Measurements from ENCODE around the gene COG1. TPM values are rescaled to one million over a fixed set of nuclear protein-coding genes. Genes with fewer than 3 reads are reported as not detected.
A peak's percentile ranks its signal among the peaks of the same experiment; 100 is the strongest.

The COG1 gene
- total RNA-seq, 1 experiment from 2014 or later = 29.3 TPM

DNA sequence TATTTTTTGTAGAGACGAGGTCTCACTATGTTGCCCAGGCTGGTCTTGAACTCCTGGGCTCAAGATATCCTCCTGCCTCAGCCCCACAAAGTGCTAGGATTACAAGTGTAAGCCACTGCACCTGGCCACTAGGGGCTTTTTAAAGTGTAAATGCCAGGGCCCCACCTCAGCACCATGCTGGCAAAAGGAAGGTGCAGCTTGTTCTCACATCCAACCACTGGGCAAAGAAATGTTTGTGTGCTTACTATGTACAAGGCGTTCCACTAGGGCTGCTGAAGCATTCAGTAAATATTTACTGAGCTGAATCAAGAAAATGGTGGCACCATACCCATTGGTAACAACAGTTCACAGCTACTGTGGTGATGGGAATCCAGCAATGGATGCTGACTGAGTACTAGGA lies 22.6 kb downstream of the COG1 start:
- no peak overlapping the region for H3K4me3 ChIP-seq
- H3K36me3 ChIP-seq = peaks cover 83% of the 10 kb centered on the region
- H3K27ac ChIP-seq = no peak overlapping the region
- no peaks in the 10 kb centered on the region for H3K27me3 ChIP-seq (replicated peaks)
- H3K9me3 ChIP-seq (replicated peaks) = no peaks in the 10 kb centered on the region
- DNase-seq (ENCODE audit: low read depth in 1 of 2, low spot score in 2 of 2) = peak in 1 of 2 experiments; percentile 29
- H3K4me1 ChIP-seq (replicated peaks) = peaks cover 1% of the 10 kb centered on the region

GRCh38 chr17:73223626-73224230 lies 30.9 kb downstream of the COG1 start:
- Histone ChIP-seq H3K27me3 (replicated peaks) (no peaks in the 10 kb centered on the region), H3K27ac (no peak overlapping the region), H3K4me1 (replicated peaks) (peaks cover 48% of the 10 kb centered on the region), H3K9me3 (replicated peaks) (no peaks in the 10 kb centered on the region), H3K4me3 (no peak overlapping the region), H3K36me3 (peaks cover 60% of the 10 kb centered on the region)
- DNase-seq (ENCODE audit: low read depth in 1 of 2, low spot score in 2 of 2) = no peak

- Histone ChIP-seq H3K4me3 (no peak overlapping the region), H3K9me3 (replicated peaks) (no peaks in the 10 kb centered on the region), H3K27me3 (replicated peaks) (no peaks in the 10 kb centered on the region), H3K4me1 (replicated peaks) (peaks cover 53% of the 10 kb centered on the region), H3K36me3 (peaks cover 61% of the 10 kb centered on the region), H3K27ac (peak overlapping the region; percentile 27; the same call in 1 of the 2 replicates)
- peak in 1 of 2 experiments; percentile 27 for DNase-seq (ENCODE audit: low read depth in 1 of 2, low spot score in 2 of 2)
Observed at GRCh38 chr17:73224237-73224636, 31.4 kb downstream of the COG1 start.

DNA sequence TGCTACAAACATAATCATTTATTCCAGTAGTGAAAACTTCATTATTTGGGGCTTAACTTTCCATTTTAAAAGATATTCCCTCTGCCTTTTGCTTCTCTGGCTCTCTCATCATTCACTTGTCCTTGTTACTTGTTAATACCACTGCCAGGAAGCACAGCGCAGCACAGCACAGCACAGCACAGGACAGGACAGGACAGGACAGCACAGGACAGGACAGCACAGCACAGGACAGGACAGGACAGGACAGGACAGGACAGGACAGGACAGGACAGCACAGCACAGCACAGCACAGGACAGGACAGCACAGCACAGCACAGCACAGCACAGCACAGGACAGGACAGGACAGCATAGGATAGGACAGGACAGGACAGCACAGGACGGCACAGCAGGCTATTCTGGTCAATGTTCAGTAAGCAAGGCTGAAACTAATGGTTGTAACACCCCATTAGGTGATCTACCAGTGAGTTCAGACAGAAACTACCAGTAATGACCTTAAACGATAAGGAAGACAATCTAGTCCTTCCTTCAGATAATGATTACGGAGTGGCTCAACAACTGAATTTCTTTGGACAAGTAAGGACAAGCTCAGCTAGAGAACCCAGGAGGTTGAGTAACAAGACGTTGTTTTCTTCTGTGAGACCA lies 31.9 kb downstream of the COG1 start:
- Histone ChIP-seq H3K4me1 (replicated peaks) (peaks cover 56% of the 10 kb centered on the region), H3K9me3 (replicated peaks) (no peaks in the 10 kb centered on the region), H3K27ac (peak overlapping the region; percentile 27), H3K27me3 (replicated peaks) (no peaks in the 10 kb centered on the region), H3K36me3 (peaks cover 60% of the 10 kb centered on the region), H3K4me3 (no peak overlapping the region)
- DNase-seq (ENCODE audit: low read depth in 1 of 2, low spot score in 2 of 2) = no peak

DNA sequence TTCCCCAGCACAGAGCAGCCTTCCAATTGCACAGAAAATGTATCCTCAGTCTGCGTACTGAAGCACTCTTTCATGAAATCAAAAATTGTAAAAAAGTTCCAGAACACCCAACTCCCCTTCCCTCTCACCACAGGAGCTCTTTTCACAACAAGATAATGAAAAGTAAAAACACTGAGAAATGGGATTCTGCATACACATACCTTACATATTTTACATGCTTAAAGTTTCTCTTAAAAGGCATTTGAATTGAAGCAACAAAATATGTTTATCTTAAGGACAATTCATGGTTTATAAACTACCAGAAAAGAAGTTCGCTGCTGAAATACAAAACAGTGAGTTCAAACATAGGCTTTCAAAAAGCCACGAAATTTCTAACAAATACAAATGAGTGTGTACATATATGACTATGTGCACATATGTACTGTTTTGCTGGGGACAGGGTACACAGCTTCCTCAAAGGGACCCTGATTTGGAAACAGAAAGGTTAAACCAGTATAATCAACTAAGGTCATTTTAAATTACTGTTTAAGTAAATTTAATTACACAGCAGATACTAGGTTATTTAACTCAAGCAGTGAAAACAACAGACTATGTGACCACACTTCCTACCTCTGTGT lies 33.8 kb downstream of the COG1 start:
- peaks cover 46% of the 10 kb centered on the region for H3K36me3 ChIP-seq
- H3K9me3 ChIP-seq (replicated peaks) = no peaks in the 10 kb centered on the region
- no peak overlapping the region for H3K4me3 ChIP-seq
- peak overlapping the region; percentile 66 for H3K27ac ChIP-seq
- H3K4me1 ChIP-seq (replicated peaks) = peaks cover 67% of the 10 kb centered on the region
- H3K27me3 ChIP-seq (replicated peaks) = no peaks in the 10 kb centered on the region
- DNase-seq (ENCODE audit: low read depth in 1 of 2, low spot score in 2 of 2) = peak in 1 of 2 experiments; percentile 85

DNA sequence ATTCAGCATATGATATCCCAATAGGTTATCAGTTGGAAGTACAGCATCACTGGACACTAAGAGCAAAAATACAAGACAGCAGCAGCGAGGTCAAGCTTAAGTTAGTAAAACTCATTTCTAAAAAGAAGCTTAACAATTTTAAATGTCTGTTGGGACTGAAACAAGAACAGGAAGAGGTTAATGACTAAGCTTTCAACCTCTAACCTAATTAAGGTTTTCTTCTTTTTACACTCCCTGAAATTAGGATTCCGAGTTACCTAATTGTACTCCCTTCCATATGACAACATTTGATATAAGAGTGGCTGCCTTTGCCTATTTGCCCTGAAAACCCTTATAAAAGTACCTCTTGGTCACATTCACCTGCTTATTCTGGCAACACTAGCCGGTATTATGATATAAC lies 34.5 kb downstream of the COG1 start:
- no peaks in the 10 kb centered on the region for H3K27me3 ChIP-seq (replicated peaks)
- H3K27ac ChIP-seq = peak overlapping the region; percentile 66
- peaks cover 44% of the 10 kb centered on the region for H3K36me3 ChIP-seq
- H3K9me3 ChIP-seq (replicated peaks) = no peaks in the 10 kb centered on the region
- H3K4me1 ChIP-seq (replicated peaks) = peaks cover 67% of the 10 kb centered on the region
- DNase-seq (ENCODE audit: low read depth in 1 of 2, low spot score in 2 of 2) = no peak
- no peak overlapping the region for H3K4me3 ChIP-seq

DNA sequence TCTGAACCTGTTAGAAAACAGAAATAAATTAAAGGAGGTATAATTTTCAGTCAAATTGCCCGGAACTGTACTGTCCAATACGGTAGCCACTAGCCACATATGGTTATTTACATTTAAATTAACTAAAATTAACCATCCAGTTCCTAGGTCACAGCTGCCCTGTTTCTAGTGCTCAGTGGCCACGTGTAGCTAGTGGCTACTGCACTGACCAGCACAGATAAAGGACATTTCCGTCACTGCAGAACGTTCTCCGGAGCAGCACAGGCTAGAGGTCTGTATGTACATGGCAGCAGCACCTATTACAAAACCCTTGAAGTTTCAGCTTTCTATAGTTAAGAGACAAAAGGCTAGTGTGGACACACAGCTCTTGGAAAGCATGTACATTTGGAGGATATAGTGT lies 35.1 kb downstream of the COG1 start:
- H3K4me3 ChIP-seq = no peak overlapping the region
- peaks cover 67% of the 10 kb centered on the region for H3K4me1 ChIP-seq (replicated peaks)
- no peaks in the 10 kb centered on the region for H3K9me3 ChIP-seq (replicated peaks)
- H3K36me3 ChIP-seq = peaks cover 42% of the 10 kb centered on the region
- H3K27ac ChIP-seq = peak overlapping the region; percentile 8; the same call in 1 of the 2 replicates
- H3K27me3 ChIP-seq (replicated peaks) = no peaks in the 10 kb centered on the region
- peak in 1 of 2 experiments; percentile 37 for DNase-seq (ENCODE audit: low read depth in 1 of 2, low spot score in 2 of 2)

DNA sequence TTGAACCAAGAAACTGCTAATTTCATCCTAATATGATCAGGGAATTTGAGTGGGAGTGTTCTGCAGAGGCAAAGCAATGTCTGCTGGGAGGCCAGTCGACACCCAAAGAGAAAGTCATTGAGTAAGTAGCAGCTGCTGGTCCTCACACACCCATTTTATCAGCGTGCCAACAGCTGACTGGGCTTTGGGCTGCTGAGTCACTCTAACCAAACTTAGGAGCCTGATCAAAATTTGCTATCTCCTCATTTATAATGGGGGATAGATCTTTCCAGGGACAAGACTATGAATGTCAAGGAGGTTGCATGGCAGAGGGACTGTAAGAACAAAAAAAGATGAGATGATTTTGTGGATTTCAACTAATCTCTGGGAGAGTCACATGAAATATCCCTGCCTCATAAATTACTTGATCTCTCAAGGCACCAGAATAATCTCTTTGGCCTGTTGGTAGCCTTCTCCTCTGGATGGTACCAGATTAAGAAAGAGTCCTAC lies 35.9 kb downstream of the COG1 start:
- peak; percentile 67 to 76 for DNase-seq (ENCODE audit: low read depth in 1 of 2, low spot score in 2 of 2)

GRCh38 chr17:73230088-73230487 lies 37.2 kb downstream of the COG1 start:
- Histone ChIP-seq H3K36me3 (peaks cover 40% of the 10 kb centered on the region), H3K4me3 (no peak overlapping the region), H3K9me3 (replicated peaks) (no peaks in the 10 kb centered on the region), H3K4me1 (replicated peaks) (peaks cover 61% of the 10 kb centered on the region), H3K27me3 (replicated peaks) (no peaks in the 10 kb centered on the region), H3K27ac (no peak overlapping the region)
- DNase-seq (ENCODE audit: low read depth in 1 of 2, low spot score in 2 of 2) = no peak

More for the DNA sequence above, 35.9 kb downstream of the COG1 start:
- Histone ChIP-seq H3K9me3 (replicated peaks) (no peaks in the 10 kb centered on the region), H3K4me1 (replicated peaks) (peaks cover 72% of the 10 kb centered on the region), H3K27me3 (replicated peaks) (no peaks in the 10 kb centered on the region), H3K4me3 (no peak overlapping the region), H3K36me3 (peaks cover 37% of the 10 kb centered on the region), H3K27ac (peak overlapping the region; percentile 50)

DNA sequence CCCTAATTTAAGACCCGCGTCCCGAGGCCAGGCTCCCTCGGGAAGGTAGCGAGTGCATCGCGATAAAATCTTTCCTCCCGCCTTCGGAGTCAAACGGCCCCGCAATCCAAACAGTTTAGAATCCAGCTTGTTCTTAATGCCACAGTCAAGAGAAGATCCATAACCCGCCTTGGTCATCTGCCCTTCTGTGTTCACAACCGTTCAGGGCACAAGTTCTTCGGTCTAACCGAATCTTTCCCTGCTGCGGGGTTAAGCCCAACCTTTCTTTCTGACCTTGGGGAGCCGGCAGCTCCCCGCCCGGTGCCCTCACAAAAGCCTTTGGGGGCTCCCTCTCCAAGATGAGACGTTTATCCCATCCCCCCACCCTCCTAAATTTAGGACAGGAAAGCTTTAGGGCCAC lies 38.5 kb downstream of the COG1 start:
- H3K36me3 ChIP-seq = peaks cover 46% of the 10 kb centered on the region
- peaks cover 50% of the 10 kb centered on the region for H3K4me1 ChIP-seq (replicated peaks)
- DNase-seq (ENCODE audit: low read depth in 1 of 2, low spot score in 2 of 2) = peak; percentile 50 to 59
- H3K4me3 ChIP-seq = peak overlapping the region; percentile 81
- no peaks in the 10 kb centered on the region for H3K9me3 ChIP-seq (replicated peaks)
- no peaks in the 10 kb centered on the region for H3K27me3 ChIP-seq (replicated peaks)
- peak overlapping the region; percentile 55 for H3K27ac ChIP-seq

DNA sequence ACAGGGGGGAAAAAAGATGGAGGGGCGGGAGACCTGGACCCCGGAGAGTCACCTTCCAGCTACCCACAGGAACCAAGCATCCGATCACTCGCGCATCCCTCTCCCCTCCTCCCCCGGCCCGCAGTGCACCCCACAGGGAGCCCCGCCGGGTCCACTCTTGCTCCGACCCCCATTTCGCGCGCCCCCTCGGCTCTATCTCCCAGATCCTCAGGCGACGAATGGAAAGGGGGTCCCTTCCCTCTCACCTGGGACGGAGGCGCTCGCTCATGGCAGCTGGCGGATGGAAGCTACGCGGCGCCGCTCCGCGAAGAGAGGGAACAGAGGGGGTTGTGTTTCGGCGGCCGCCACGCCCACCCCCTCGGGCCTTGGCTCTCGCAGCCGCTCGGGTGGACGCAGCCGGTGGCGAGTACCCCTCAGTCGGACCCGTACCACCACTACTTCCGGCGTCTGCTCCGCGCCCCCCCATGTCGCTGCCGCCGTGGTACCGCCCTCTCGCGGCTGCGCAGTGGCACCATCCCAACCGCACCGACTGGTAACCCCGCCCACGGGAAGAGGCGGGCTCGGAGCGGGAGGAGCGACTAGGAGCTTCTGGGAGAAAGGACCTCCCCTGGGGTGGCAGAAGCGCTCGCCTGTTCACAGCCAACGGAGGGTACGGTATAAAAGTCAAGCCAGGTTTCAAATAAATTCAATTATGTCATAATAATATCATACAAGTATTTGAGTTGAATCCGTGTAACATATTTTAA lies 39.2 kb downstream of the COG1 start:
- peak overlapping the region; percentile 55 for H3K27ac ChIP-seq
- H3K4me3 ChIP-seq = peak overlapping the region; percentile 81
- no peaks in the 10 kb centered on the region for H3K9me3 ChIP-seq (replicated peaks)
- H3K36me3 ChIP-seq = peaks cover 51% of the 10 kb centered on the region
- H3K27me3 ChIP-seq (replicated peaks) = no peaks in the 10 kb centered on the region
- peak; percentile 99 for DNase-seq (ENCODE audit: low read depth in 1 of 2, low spot score in 2 of 2)
- H3K4me1 ChIP-seq (replicated peaks) = peaks cover 44% of the 10 kb centered on the region

GRCh38 chr17:73232587-73233373 lies 39.9 kb downstream of the COG1 start:
- Histone ChIP-seq H3K27ac (peak overlapping the region; percentile 55), H3K36me3 (peaks cover 54% of the 10 kb centered on the region), H3K4me1 (replicated peaks) (peaks cover 36% of the 10 kb centered on the region), H3K4me3 (peak overlapping the region; percentile 81), H3K27me3 (replicated peaks) (no peaks in the 10 kb centered on the region), H3K9me3 (replicated peaks) (no peaks in the 10 kb centered on the region)
- peak; percentile 66 to 69 for DNase-seq (ENCODE audit: low read depth in 1 of 2, low spot score in 2 of 2)

DNA sequence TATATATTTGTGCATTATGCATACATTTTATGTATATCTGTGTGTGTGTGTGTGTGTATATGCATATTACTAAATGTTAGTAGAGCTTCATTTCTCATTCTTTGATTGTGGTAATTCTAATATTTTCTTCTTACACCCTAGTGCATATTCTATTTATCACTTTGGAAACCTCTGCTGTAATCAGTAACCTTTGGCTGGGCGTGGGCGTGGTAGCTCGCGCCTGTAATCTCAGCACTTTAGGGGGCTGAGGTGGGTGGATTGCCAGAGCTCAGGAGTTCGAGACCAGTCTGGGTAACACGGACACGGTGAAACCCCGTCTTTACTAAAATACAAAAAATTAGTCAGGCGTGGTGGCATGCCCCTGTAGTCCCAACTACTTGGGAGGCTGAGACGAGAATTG lies 41.9 kb downstream of the COG1 start:
- Histone ChIP-seq H3K4me1 (replicated peaks) (peaks cover 18% of the 10 kb centered on the region), H3K27ac (no peak overlapping the region), H3K36me3 (peaks cover 61% of the 10 kb centered on the region), H3K4me3 (no peak overlapping the region), H3K27me3 (replicated peaks) (no peaks in the 10 kb centered on the region), H3K9me3 (replicated peaks) (no peaks in the 10 kb centered on the region)
- no peak for DNase-seq (ENCODE audit: low read depth in 1 of 2, low spot score in 2 of 2)

Data from SJSA1 (cell line).